HepG2 (cell line): ENCODE data around the gene EPB41. TPM values are rescaled to one million over a fixed set of nuclear protein-coding genes. Genes with fewer than 3 reads are reported as not detected.
A peak's percentile ranks its signal among the peaks of the same experiment; 100 is the strongest.

Source experiments
- BRF2 ChIP-seq: sonication (generic); formaldehyde crosslinking; IDR thresholded peaks from 2 replicates; pipeline ENCODE4 v1.8.1; 2022; ENCODE audit warnings: mild to moderate bottlenecking, missing genetic modification reagents
- HDAC2 ChIP-seq: sonication (generic); formaldehyde crosslinking; IDR thresholded peaks from 2 replicates; pipeline ENCODE4 v1.4.0; 2020; ENCODE audit warnings: missing genetic modification reagents
- HNRNPLL ChIP-seq: fragments of 200-400 bp; formaldehyde crosslinking; IDR thresholded peaks from 2 replicates; pipeline ENCODE4 v1.6.1; 2017; ENCODE audit warnings: mild to moderate bottlenecking, low read depth, low read length; ENCODE audit not compliant: poor library complexity, severe bottlenecking
- JUN ChIP-seq: sonication (generic); formaldehyde crosslinking; IDR thresholded peaks from 2 replicates; pipeline ENCODE4 v1.4.0; 2020; ENCODE audit warnings: mild to moderate bottlenecking, missing genetic modification reagents
- LCORL ChIP-seq, 2 experiments: fragments of 450-650 bp in 1 of 2; sonication (generic) in 1 of 2; formaldehyde crosslinking in 1 of 2; IDR thresholded peaks; 2 replicates each; pipeline versions ENCODE4 v1.5.0 to v1.6.1; 2017 to 2020; ENCODE audit warnings: antibody characterized with exemption in 1 of 2, missing genetic modification reagents in 1 of 2
- MAFF ChIP-seq: IDR thresholded peaks from 2 replicates; pipeline ENCODE4 v1.6.1; 2011; ENCODE audit warnings: low read depth, low read length, improper control_type of control experiment
- MED1 ChIP-seq: sonication (generic); formaldehyde crosslinking; IDR thresholded peaks from 2 replicates; pipeline ENCODE4 v1.4.0; 2020; ENCODE audit warnings: missing genetic modification reagents
- PREB ChIP-seq: sonication (generic); formaldehyde crosslinking; IDR thresholded peaks from 2 replicates; pipeline ENCODE4 v1.4.0; 2020; ENCODE audit warnings: missing genetic modification reagents
- REPIN1 ChIP-seq: sonication (generic); formaldehyde crosslinking; IDR thresholded peaks from 2 replicates; pipeline ENCODE4 v1.8.0; 2022; ENCODE audit warnings: missing genetic modification reagents, low read depth, mild to moderate bottlenecking, borderline replicate concordance
- SAP130 ChIP-seq: IDR thresholded peaks from 2 replicates; pipeline ENCODE4 v1.6.1; 2016; ENCODE audit warnings: low read depth
- SMC3 ChIP-seq: IDR thresholded peaks from 2 replicates; pipeline ENCODE4 v1.6.1; 2011; ENCODE audit warnings: low read length, improper control_type of control experiment
- TARDBP ChIP-seq: sonication (generic); formaldehyde crosslinking; IDR thresholded peaks from 2 replicates; pipeline ENCODE4 v1.8.0; 2022; ENCODE audit warnings: mild to moderate bottlenecking, missing genetic modification reagents
- ZFP41 ChIP-seq: sonication (generic); formaldehyde crosslinking; IDR thresholded peaks from 2 replicates; pipeline ENCODE4 v1.4.0; 2020; ENCODE audit warnings: mild to moderate bottlenecking, missing genetic modification reagents, borderline replicate concordance
- ZNF577 ChIP-seq: sonication (generic); formaldehyde crosslinking; IDR thresholded peaks from 2 replicates; pipeline ENCODE4 v1.4.0; 2020; ENCODE audit warnings: mild to moderate bottlenecking, low read depth, missing genetic modification reagents, borderline replicate concordance
- ZNF607 ChIP-seq: sonication (generic); formaldehyde crosslinking; IDR thresholded peaks from 2 replicates; pipeline ENCODE4 v1.5.1; 2020; ENCODE audit warnings: missing genetic modification reagents, mild to moderate bottlenecking, borderline replicate concordance
- ZNF770 ChIP-seq: sonication (generic); formaldehyde crosslinking; IDR thresholded peaks from 2 replicates; pipeline ENCODE4 v1.5.0; 2020; ENCODE audit warnings: mild to moderate bottlenecking, missing genetic modification reagents
- polyA plus RNA-seq, 8 experiments: library from polyadenylated mRNA; depleted of rRNA in 3 of 8; stranded (reverse) in 7 of 8; unstranded in 1 of 8; fragments of >200 nt; fragmentation: Illumina TruSeq in 4 of 8; extraction: Trizol in 4 of 8; gene quantifications; 2 replicates each; pipeline versions ENCODE4 v1.2.1 to v1.2.3, GENCODE V29; 2011 to 2016; ENCODE audit warnings: low read depth in 4 of 8, missing spikeins in 1 of 8, mixed read lengths in 1 of 8; ENCODE audit not compliant: insufficient read depth in 1 of 8
- total RNA-seq, 5 experiments: library from RNA; depleted of rRNA; stranded (reverse); fragments of >200 nt; fragmentation: Illumina TruSeq; extraction: Trizol; gene quantifications; 2 replicates each; pipeline ENCODE4 v1.2.3, GENCODE V29; 2016; ENCODE audit warnings: low read depth in 1 of 5
- TF ChIP-seq, protein P1 (sequence below): sonication (generic); formaldehyde crosslinking; IDR thresholded peaks from 2 replicates; pipeline ENCODE4 v1.9.0; 2021; ENCODE audit warnings: missing genetic modification reagents, borderline replicate concordance
- TF ChIP-seq, protein P2 (sequence below): sonication (generic); formaldehyde crosslinking; IDR thresholded peaks from 2 replicates; pipeline ENCODE4 v1.5.0; 2020; ENCODE audit warnings: missing genetic modification reagents

EPB41 gene
- total and polyA plus RNA-seq, 2 of the 13 experiments (the other 11 are each of a cell fraction or from before 2014, with no cell fraction given), result 34.5 to 46.7 TPM

DNA sequence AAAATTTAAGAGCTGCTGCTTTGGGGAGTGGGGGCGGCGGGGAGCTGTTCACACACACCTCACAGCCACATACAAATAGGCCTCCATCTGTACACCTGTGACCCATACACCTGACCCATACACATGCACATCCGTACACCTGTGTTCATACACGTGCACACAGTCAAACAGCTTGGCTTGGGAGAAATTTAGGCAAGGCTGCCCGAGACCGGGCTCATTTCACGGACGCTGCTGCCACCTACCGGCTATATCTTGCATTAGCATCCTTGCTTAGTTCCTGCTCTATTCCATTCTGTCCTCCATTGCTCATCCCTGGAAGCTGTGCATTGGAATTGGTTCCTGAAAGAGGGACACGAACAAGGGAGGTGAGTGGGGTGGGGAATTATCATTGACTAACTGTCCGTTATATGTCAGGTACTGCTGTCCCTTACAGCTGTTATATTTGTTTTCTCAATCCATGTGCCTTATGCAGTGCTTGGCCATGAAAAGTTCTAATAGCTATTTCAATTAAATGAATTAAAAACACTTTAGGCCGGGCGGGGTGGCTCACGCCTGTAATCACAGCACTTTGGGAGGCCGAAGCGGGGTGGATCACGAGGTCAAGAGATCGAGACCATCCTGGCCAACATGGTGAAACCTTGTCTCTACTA is 37.1 kb upstream of the EPB41 start (continued):
- TF ChIP-seq BRF2 (CRISPR knock-in tag) (no peak), PREB (CRISPR knock-in tag) (no peak), TARDBP (CRISPR knock-in tag) (no peak), MAFF (no peak), MED1 (CRISPR knock-in tag) (no peak), ZFP41 (CRISPR knock-in tag) (no peak), JUN (CRISPR knock-in tag) (no peak), REPIN1 (CRISPR knock-in tag) (0 out of 2 replicates have a peak, but pooled peaks have one; percentile 22), HDAC2 (CRISPR knock-in tag) (peak; percentile 47; the same call in 1 of the 2 replicates), ZNF577 (CRISPR knock-in tag) (no peak), SAP130 (CRISPR knock-in tag) (no peak; the same call in 1 of the 2 replicates), LCORL (IDR thresholded peaks at IDR 0.05) (no peak), LCORL (CRISPR knock-in tag; IDR thresholded peaks at IDR 0.05) (peak; percentile 88), SMC3 (peak; percentile 89), ZNF770 (CRISPR knock-in tag) (no peak), HNRNPLL (no peak), ZNF607 (CRISPR knock-in tag) (no peak)
- TF ChIP-seq, protein P1, sequence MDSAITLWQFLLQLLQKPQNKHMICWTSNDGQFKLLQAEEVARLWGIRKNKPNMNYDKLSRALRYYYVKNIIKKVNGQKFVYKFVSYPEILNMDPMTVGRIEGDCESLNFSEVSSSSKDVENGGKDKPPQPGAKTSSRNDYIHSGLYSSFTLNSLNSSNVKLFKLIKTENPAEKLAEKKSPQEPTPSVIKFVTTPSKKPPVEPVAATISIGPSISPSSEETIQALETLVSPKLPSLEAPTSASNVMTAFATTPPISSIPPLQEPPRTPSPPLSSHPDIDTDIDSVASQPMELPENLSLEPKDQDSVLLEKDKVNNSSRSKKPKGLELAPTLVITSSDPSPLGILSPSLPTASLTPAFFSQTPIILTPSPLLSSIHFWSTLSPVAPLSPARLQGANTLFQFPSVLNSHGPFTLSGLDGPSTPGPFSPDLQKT, result no peak
- TF ChIP-seq, protein P2, sequence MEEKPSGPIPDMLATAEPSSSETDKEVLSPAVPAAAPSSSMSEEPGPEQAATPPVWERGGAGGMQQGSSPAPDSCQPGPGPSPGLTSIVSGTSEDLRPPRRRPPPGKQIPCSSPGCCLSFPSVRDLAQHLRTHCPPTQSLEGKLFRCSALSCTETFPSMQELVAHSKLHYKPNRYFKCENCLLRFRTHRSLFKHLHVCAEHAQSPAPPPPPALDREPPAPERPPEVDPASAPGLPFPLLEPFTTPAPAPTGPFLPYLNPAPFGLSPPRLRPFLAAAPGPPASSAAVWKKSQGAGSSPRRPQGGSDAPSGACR (CRISPR knock-in tag), result no peak
- TF ChIP-seq, all 625 proteins: peak for 37
